ENCODE data around the gene NKX1-1.
"Not testable (repeated sequence)": the region's sequence is repeated elsewhere in the genome, so short reads cannot be mapped to it uniquely, and the experiment has no call there.

Gene NKX1-1

DNA sequence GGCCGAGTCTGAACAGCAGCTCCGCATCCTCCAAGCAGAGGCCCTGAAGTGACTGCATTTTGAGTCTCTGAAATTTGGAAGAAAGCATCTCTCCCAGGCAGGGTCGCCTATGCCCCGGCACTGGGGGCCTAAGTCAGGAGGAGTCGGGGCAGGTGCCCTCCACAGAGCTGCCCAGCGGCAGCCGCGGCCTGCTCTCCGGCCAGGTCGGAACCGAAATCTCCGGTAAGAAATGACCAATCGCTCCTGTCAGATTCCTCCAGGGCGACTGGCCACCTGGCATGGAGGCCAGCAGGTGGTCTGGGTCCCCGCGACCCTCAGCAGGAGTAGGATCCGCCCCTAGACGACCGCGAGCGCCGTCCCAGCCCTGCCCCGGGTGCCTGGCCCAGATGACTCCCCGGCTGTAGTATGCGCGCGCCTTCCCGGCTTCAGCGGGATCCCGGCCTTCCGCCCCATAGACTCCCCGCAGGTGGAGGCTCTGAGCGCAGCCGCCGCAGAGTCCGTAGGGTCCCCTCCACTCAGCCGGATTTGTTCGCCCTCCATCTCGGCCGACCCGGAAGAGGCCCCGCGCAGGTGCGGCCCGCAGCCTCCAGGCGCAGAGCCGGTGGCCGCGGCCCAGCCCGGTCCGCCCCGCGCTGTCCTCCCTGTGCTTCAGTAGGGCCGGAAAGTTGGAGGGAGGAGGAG is 1.5 kb downstream of the NKX1-1 start:
- no peak for DNase-seq (ENCODE audit: low spot score)

GRCh38 chr4:1403591-1404572 is 2.4 kb downstream of the NKX1-1 start:
- DNase-seq (ENCODE audit: low spot score): no peak

DNA sequence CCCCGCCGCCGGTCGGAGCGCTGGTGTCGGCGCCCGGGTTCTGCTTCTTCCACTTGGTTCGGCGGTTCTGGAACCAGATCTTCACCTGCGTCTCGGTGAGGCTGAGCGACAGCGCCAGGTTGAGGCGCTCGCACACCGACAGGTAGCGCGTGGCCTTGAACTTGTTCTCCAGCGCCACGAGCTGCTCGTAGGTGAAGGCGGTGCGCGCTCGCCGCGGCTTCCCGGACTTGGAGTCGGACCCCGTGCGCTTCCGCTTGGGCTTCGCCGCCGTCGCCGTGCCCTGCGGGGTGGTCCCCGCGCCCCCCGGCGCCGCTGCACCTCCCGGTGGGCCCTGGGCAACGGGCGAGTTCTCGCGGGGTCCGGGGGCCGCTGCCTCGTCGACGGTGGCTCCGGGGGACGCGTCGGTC is 3.1 kb downstream of the NKX1-1 start:
- DNase-seq (ENCODE audit: low spot score): no peak

- DNase-seq (ENCODE audit: low spot score): no peak
Observed at GRCh38 chr4:1402516-1403091, 3.6 kb downstream of the NKX1-1 start.

DNA sequence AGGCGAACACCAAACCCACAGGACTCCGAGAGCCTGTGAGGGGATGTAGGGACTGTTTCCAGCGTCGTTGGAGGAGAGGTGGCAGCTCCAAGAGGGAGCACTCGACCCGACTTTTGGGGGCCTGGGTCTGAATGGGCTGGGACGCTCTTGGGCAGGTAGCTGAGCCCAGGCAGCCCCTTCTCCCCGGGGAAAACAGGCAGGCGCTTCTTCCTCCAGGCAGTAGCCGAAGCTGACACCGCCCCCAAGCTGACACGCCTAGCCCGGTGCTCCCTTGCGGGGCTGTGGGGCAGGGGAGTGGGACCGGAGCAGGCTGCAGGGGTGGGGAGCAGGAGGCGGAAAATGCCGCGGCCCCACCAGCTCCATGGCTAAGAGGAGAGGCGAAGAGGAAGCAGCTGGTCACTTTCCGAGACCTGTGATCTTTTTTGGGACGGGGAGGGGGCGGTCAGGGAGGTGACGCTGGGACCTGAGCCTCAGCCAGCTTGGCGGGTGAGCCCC is 4.2 kb downstream of the NKX1-1 start:
- no peak for DNase-seq (ENCODE audit: low spot score)

GRCh38 chr4:1401409-1402020 is 4.7 kb downstream of the NKX1-1 start:
- DNase-seq (ENCODE audit: low spot score): no peak

- DNase-seq (ENCODE audit: low spot score): no peak
Observed at GRCh38 chr4:1400831-1401408, 5.3 kb downstream of the NKX1-1 start.

GRCh38 chr4:1400191-1400805 is 5.9 kb downstream of the NKX1-1 start:
- no peak for DNase-seq (ENCODE audit: low spot score)

GRCh38 chr4:1399508-1400190 is 6.6 kb downstream of the NKX1-1 start:
- DNase-seq (ENCODE audit: low spot score): no peak

- no peak for DNase-seq (ENCODE audit: low spot score)
Observed at GRCh38 chr4:1398681-1399507, 7.3 kb downstream of the NKX1-1 start.

DNA sequence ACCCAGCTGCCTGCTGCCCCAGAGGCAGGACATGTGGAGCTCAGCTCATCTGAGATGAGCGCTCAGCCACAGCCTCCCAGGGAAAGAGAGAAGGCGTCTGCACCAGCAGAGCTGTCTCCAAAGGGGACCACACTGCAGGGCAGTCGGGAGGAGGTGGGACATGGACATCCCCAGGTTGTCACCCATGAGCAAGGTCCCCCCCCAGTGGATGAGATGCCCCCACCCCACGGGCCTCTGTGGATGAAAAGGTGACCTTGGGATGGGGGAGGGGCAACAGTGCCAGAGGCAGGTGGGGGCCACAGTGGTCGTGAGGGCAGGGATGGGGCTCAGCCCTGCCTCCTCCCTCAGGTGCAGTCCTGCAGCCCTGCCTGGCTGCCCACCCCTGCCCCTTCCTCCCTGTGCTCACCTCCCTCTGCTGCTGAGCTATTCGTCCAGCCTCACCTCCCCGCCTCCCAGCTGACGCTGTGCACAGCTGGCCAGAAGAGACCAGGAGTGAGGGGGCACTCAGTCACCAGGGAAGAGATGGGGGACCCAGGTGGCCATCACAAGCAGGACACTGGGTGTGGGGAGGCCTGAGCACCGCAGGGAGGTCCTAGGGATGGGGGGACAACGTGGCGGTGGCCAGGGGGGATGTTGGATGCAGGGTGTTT is 9.3 kb downstream of the NKX1-1 start:
- DNase-seq (ENCODE audit: low spot score): no peak

- no peak for DNase-seq (ENCODE audit: low spot score)
Observed at GRCh38 chr4:1395941-1396805, 10.1 kb downstream of the NKX1-1 start.

DNA sequence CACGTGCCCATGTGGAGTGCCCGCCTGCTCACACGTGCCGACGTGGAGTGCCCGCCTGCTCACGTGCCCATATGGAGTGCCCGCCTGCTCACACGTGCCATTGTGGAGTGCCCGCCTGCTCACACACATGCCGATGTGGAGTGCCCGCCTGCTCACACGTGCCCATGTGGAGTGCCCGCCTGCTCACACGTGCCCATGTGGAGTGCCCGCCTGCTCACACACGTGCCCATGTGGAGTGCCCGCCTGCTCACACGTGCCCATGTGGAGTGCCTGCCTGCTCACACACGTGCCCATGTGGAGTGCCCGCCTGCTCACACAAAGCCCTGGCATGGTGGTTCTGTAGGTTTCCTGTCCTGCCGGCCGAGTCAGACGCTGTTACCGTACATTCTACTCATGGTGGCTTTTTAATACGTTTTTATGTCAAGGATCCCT is 10.8 kb downstream of the NKX1-1 start:
- DNase-seq (ENCODE audit: low spot score): not testable (repeated sequence)

DNA sequence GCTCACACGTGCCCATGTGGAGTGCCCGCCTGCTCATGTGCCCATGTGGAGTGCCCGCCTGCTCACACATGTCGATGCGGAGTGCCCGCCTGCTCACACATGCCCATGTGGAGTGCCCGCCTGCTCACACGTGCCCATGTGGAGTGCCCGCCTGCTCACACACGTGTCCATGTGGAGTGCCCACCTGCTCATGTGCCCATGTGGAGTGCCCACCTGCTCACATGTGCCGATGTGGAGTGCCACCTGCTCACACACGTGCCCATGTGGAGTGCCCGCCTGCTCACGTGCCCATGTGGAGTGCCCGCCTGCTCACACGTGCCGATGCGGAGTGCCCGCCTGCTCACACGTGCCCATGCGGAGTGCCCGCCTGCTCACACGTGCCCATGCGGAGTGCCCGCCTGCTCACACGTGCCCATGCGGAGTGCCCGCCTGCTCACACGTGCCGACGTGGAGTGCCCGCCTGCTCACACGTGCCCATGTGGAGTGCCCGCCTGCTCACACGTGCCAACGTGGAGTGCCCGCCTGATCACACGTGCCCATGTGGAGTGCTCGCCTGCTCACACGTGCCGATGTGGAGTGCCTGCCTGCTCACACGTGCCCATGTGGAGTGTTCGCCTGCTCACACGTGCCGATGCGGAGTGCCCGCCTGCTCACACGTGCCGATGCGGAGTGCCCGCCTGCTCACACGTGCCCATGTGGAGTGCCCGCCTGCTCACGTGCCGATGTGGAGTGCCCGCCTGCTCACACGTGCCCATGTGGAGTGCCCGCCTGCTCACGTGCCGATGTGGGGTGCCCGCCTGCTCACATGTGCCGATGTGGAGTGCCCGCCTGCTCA is 11.5 kb downstream of the NKX1-1 start:
- DNase-seq (ENCODE audit: low spot score): not testable (repeated sequence)

DNA sequence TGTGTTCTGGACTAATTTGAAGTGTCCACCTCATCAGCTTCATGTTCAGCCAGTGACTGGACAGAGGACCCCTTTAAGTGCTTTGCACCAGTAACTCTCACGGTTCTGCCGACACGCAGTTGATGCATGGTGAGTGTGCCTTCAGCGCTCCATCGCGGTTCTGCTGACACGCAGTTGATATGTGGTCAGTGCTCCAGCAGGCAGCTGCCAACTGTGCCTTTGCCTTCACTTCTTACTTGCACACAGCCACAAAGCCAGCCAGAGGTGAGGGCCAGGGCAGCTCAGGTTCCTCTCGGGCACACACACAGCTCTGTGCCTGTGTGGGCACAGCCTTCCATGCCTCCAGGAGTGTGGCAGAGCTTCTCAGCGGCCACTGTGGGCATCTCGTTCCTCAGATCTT is 12.4 kb downstream of the NKX1-1 start:
- no peak for DNase-seq (ENCODE audit: low spot score)

GRCh38 chr4:1393363-1393762 is 12.9 kb downstream of the NKX1-1 start:
- DNase-seq (ENCODE audit: low spot score): not testable (repeated sequence)
